Upper lobe of right lung (tissue), 1 donor: Measurements from ENCODE around the gene GRIK2. TPM values are rescaled to one million over a fixed set of nuclear protein-coding genes. Genes with fewer than 3 reads are reported as not detected.

Experiments
- ATAC-seq: fragments of 200-7000 bp; cut with Tn5 transposase; one replicate; pipeline ENCODE4 v1.9.1; 2020; ENCODE audit warnings: mild to moderate bottlenecking, moderate library complexity
- DNase-seq: peaks from one replicate; pipeline ENCODE4 v3.0.0-alpha.2; 2020
- H3K27ac ChIP-seq: fragments of 200-600 bp; one replicate; pipeline ENCODE4 v1.8.0; 2022
- H3K27me3 ChIP-seq: fragments of 200-600 bp; one replicate; pipeline ENCODE4 v1.8.0; 2022; ENCODE audit warnings: mild to moderate bottlenecking
- H3K36me3 ChIP-seq: fragments of 200-600 bp; one replicate; pipeline ENCODE4 v1.8.0; 2022
- H3K4me1 ChIP-seq: fragments of 200-600 bp; one replicate; pipeline ENCODE4 v1.8.0; 2022
- H3K4me3 ChIP-seq: fragments of 200-600 bp; one replicate; pipeline ENCODE4 v1.8.0; 2022; ENCODE audit warnings: mild to moderate bottlenecking
- H3K9me3 ChIP-seq: fragments of 200-600 bp; one replicate; pipeline ENCODE4 v1.8.0; 2022
- intact Hi-C: fragments of 100-400 bp; cut with DNase I; formaldehyde crosslinking; loops from one replicate; pipeline ENCODE4 v1.11.0; 2022
- total RNA-seq: library from RNA; stranded (reverse); fragmentation: NEBNext Ultra II Directional; extraction: Animal tissue kit (Norgen Biotek cat#: 25700); gene quantifications from one replicate; pipeline ENCODE4 v1.2.1, GENCODE V29; 2021
- TF ChIP-seq, protein P1 (sequence below): fragments of 200-600 bp; IDR thresholded peaks from one replicate; pipeline ENCODE4 v1.8.0; 2022; ENCODE audit warnings: antibody characterized with exemption
- donor health status: DM: no; HTN: yes; CAD: no; lungs with severe emphysema.

Gene GRIK2
- total RNA-seq, 1 donor from 2014 or later: 0.38 TPM

GRCh38 chr6:101803136-101803535 lies 409.6 kb downstream of the GRIK2 start:
- DNase-seq (no peak), ATAC-seq (no peak)
- TF ChIP-seq, protein P1, sequence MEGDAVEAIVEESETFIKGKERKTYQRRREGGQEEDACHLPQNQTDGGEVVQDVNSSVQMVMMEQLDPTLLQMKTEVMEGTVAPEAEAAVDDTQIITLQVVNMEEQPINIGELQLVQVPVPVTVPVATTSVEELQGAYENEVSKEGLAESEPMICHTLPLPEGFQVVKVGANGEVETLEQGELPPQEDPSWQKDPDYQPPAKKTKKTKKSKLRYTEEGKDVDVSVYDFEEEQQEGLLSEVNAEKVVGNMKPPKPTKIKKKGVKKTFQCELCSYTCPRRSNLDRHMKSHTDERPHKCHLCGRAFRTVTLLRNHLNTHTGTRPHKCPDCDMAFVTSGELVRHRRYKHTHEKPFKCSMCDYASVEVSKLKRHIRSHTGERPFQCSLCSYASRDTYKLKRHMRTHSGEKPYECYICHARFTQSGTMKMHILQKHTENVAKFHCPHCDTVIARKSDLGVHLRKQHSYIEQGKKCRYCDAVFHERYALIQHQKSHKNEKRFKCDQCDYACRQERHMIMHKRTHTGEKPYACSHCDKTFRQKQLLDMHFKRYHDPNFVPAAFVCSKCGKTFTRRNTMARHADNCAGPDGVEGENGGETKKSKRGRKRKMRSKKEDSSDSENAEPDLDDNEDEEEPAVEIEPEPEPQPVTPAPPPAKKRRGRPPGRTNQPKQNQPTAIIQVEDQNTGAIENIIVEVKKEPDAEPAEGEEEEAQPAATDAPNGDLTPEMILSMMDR: no peak
- H3K36me3 ChIP-seq: no peaks in the 10 kb centered on the region
- no peak overlapping the region for H3K27ac ChIP-seq
- no peaks in the 10 kb centered on the region for H3K27me3 ChIP-seq
- H3K4me1 ChIP-seq: no peaks in the 10 kb centered on the region
- intact Hi-C loops: no loop called here
- no peaks in the 10 kb centered on the region for H3K9me3 ChIP-seq
- H3K4me3 ChIP-seq: no peak overlapping the region

DNA sequence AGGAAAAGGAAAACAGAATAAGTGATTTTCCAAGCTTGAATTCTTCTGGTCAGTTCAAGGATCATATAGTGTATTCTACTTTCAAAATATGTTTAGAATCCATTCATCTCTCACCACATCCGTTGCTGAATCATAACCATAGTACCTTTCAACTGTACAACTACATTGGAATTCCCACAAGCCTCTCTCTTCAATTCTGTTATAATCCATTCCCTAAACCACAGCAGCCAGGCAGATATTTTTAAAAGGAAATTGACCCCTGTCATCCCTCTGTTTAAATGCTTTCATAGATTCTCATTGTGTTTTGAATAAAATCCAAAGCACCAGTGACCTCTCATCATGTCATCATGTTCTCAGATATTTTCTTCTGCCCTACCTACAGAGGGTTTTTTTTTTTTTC lies 412.7 kb downstream of the GRIK2 start:
- H3K36me3 ChIP-seq: no peaks in the 10 kb centered on the region

DNA sequence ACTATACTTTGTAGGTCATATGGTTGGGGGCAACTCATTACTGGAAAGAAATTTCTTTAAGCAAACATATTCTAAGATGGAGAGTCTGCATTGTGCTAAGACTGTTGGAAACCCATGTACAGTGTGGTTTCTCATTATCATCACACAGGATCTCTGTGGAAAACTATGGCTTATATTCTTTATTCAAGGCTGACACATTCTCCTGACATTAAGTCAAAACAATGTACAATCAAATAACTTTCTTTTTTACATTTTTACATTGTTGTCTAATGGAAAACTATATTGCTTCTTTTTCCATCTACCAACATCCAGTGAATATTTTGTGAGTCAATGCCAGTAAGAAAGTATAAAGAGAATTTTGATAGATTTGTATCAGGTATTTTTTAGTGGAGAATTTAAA lies 417.6 kb downstream of the GRIK2 start:
- ATAC-seq (no peak), DNase-seq (no peak)
- Histone ChIP-seq H3K27ac (no peak overlapping the region), H3K4me3 (no peak overlapping the region), H3K9me3 (no peaks in the 10 kb centered on the region), H3K27me3 (no peaks in the 10 kb centered on the region), H3K36me3 (no peaks in the 10 kb centered on the region), H3K4me1 (no peaks in the 10 kb centered on the region)
- intact Hi-C loops: no loop called here
- TF ChIP-seq, protein P1: no peak

More for the DNA sequence above, 412.7 kb downstream of the GRIK2 start:
- intact Hi-C loops: no loop called here
- no peaks in the 10 kb centered on the region for H3K27me3 ChIP-seq
- no peak overlapping the region for H3K27ac ChIP-seq
- DNase-seq (no peak), ATAC-seq (no peak)
- no peak overlapping the region for H3K4me3 ChIP-seq
- TF ChIP-seq, protein P1: no peak
- H3K4me1 ChIP-seq: no peaks in the 10 kb centered on the region
- H3K9me3 ChIP-seq: no peaks in the 10 kb centered on the region

DNA sequence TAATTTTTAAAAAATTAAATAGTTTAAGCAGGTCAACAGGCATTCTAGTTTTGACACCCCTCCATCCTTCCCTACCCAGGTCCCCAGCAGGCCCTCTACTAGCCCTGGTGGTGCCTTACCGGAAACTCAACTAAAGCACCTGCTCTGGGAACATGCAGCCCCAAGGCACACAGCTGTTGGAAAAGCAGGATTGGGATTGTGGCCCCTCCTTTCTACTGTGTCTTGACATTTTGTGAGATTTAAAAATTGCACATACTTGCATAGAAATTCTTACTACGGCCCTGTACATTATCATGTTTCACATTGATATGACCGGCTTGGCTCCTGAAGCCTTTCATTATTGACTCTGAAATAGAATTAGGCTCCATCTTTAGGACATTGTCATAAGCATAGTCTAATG lies 423.2 kb downstream of the GRIK2 start:
- no peak for DNase-seq
- no peaks in the 10 kb centered on the region for H3K27me3 ChIP-seq
- H3K36me3 ChIP-seq: no peaks in the 10 kb centered on the region
- no peaks in the 10 kb centered on the region for H3K9me3 ChIP-seq
- H3K4me3 ChIP-seq: no peak overlapping the region
- TF ChIP-seq, protein P1: no peak
- no peak overlapping the region for H3K27ac ChIP-seq
- intact Hi-C loops: no loop called here
- ATAC-seq: no peak
- H3K4me1 ChIP-seq: no peaks in the 10 kb centered on the region

GRCh38 chr6:101818051-101818450 lies 424.5 kb downstream of the GRIK2 start:
- no peak overlapping the region for H3K4me3 ChIP-seq
- H3K27ac ChIP-seq: no peak overlapping the region
- no peaks in the 10 kb centered on the region for H3K27me3 ChIP-seq
- no peaks in the 10 kb centered on the region for H3K4me1 ChIP-seq
- ATAC-seq (no peak), DNase-seq (no peak)
- no peaks in the 10 kb centered on the region for H3K9me3 ChIP-seq
- no peaks in the 10 kb centered on the region for H3K36me3 ChIP-seq
- TF ChIP-seq, protein P1: no peak
- intact Hi-C loops: no loop called here
